WERI-Rb-1 (cell line): ENCODE data around the gene CTDSP1.

Experiments
- DNase-seq: peaks from one replicate; pipeline ENCODE4 v3.0.0-alpha.2; 2020
- H3K27ac ChIP-seq: fragments of 250-450 bp; sonication (Bioruptor Pico); 2 replicates; pipeline ENCODE4 v1.5.1; 2020; ENCODE audit warnings: mild to moderate bottlenecking, moderate library complexity
- H3K27me3 ChIP-seq: fragments of 250-450 bp; sonication (Bioruptor Pico); 2 replicates; pipeline ENCODE4 v1.5.1; 2021; ENCODE audit warnings: mild to moderate bottlenecking, low read depth, moderate library complexity; ENCODE audit not compliant: insufficient read depth, severe bottlenecking
- H3K36me3 ChIP-seq: fragments of 250-450 bp; sonication (Bioruptor Pico); 2 replicates; pipeline ENCODE4 v1.5.1; 2020; ENCODE audit warnings: mild to moderate bottlenecking, moderate library complexity
- H3K4me3 ChIP-seq: 2 replicates; pipeline ENCODE4 v1.5.1; 2011; ENCODE audit warnings: low read depth, mild to moderate bottlenecking, control low read depth, low read length
- H3K9me3 ChIP-seq: fragments of 250-450 bp; sonication (Bioruptor Pico); 2 replicates; pipeline ENCODE4 v1.5.1; 2021; ENCODE audit warnings: mild to moderate bottlenecking, moderate library complexity; ENCODE audit not compliant: severe bottlenecking
- TF ChIP-seq, protein P1 (sequence below): IDR thresholded peaks from 2 replicates; pipeline ENCODE4 v1.5.1; 2011; ENCODE audit warnings: low read depth, mild to moderate bottlenecking, control low read depth, inconsistent platforms, low read length

Gene CTDSP1

GRCh38 chr2:218434456-218434855 lies 34.8 kb downstream of the CTDSP1 start:
- H3K4me3 ChIP-seq, result no peak overlapping the region
- TF ChIP-seq, protein P1, sequence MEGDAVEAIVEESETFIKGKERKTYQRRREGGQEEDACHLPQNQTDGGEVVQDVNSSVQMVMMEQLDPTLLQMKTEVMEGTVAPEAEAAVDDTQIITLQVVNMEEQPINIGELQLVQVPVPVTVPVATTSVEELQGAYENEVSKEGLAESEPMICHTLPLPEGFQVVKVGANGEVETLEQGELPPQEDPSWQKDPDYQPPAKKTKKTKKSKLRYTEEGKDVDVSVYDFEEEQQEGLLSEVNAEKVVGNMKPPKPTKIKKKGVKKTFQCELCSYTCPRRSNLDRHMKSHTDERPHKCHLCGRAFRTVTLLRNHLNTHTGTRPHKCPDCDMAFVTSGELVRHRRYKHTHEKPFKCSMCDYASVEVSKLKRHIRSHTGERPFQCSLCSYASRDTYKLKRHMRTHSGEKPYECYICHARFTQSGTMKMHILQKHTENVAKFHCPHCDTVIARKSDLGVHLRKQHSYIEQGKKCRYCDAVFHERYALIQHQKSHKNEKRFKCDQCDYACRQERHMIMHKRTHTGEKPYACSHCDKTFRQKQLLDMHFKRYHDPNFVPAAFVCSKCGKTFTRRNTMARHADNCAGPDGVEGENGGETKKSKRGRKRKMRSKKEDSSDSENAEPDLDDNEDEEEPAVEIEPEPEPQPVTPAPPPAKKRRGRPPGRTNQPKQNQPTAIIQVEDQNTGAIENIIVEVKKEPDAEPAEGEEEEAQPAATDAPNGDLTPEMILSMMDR, result no peak
- H3K9me3 ChIP-seq, result no peaks in the 10 kb centered on the region
- H3K27ac ChIP-seq, result no peak overlapping the region
- H3K36me3 ChIP-seq, result no peaks in the 10 kb centered on the region
- no peaks in the 10 kb centered on the region for H3K27me3 ChIP-seq
- DNase-seq, result no peak

DNA sequence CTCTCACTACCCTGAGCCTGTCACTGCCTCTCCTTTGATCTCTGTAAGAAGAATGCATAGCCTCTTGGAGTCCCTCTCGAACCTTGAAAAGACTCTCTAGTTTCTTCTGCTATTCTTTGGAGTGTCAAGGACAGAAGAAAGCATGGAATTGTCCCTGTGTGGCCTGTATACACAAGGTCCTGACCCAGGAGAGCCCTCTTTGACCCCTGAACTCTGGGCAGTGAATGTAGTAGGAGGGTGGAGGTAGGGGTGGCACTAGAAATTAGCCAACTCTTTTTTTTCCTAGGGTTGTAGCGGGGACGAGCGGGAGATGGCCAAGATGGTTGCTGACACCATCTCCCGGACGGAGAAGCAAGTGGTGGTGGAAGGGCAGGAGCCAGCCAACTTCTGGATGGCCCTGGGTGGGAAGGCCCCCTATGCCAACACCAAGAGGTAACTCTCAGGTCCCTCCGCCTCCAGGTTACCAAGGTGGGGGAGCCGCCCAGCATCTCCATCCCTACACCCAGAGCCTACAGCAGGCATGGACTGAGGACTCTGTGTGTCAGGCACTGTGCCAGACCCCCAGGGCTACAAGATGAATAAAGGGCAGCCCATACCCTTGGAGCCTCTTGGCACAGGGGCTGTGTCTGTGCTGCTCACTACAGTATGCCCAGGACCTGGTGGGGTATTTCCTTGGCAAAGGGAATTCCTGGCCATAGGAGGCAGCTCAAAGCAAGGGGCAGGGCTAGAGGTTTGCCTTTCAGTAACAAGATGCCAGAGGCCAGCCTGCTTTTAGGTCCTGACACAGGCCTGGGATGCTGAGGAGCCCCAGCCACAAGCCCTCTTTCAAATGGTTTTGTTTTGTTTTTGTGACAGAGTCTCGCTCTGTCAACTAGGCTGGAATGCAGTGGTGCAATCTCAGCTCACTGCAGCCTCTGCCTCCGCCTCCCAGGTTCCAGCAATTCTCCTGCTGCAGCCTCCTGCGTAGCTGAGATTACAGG lies 35.6 kb downstream of the CTDSP1 start:
- Histone ChIP-seq H3K4me3 (no peak overlapping the region), H3K36me3 (no peaks in the 10 kb centered on the region), H3K27me3 (no peaks in the 10 kb centered on the region), H3K9me3 (no peaks in the 10 kb centered on the region), H3K27ac (no peak overlapping the region)
- TF ChIP-seq, protein P1, result no peak
- DNase-seq, result no peak

DNA sequence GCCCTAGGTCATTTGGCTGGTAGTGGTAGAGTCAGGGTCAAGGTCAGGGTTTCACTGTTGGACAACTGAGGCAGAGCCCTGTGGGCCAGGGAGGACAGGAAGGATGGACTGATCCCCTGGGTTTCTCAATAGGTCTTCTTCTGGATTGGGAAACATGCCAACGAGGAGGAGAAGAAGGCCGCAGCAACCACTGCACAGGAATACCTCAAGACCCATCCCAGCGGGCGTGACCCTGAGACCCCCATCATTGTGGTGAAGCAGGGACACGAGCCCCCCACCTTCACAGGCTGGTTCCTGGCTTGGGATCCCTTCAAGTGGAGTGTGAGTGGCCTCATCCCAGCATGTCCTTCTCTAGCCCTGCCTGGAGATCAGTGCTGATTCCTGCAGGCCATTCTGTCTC lies 37.3 kb downstream of the CTDSP1 start:
- no peak overlapping the region for H3K27ac ChIP-seq
- TF ChIP-seq, protein P1, result no peak
- no peaks in the 10 kb centered on the region for H3K9me3 ChIP-seq
- H3K36me3 ChIP-seq, result no peaks in the 10 kb centered on the region
- DNase-seq, result no peak
- no peaks in the 10 kb centered on the region for H3K27me3 ChIP-seq
- no peak overlapping the region for H3K4me3 ChIP-seq

DNA sequence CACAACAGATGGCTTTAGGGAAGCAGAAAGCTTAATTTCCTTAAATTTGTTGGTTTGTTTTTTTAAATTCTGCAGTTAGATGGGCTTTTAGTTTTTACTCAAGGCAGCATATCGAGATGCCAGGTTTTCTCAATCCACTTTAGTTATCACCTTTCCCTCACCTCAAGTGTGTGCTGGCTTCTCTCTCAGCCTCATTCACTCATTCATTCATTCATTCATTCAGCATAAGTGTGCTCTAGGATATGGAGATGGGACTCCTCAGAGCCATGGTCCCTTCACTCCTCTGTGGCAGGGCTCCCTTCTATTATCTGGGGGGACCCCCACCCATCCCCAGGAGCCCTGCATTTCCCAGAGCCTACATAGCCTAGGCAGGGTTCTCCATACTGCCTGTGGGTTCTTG lies 38.3 kb downstream of the CTDSP1 start:
- no peaks in the 10 kb centered on the region for H3K27me3 ChIP-seq
- no peaks in the 10 kb centered on the region for H3K9me3 ChIP-seq
- no peak overlapping the region for H3K27ac ChIP-seq
- TF ChIP-seq, protein P1, result no peak
- no peak overlapping the region for H3K4me3 ChIP-seq
- no peaks in the 10 kb centered on the region for H3K36me3 ChIP-seq
- DNase-seq, result no peak

DNA sequence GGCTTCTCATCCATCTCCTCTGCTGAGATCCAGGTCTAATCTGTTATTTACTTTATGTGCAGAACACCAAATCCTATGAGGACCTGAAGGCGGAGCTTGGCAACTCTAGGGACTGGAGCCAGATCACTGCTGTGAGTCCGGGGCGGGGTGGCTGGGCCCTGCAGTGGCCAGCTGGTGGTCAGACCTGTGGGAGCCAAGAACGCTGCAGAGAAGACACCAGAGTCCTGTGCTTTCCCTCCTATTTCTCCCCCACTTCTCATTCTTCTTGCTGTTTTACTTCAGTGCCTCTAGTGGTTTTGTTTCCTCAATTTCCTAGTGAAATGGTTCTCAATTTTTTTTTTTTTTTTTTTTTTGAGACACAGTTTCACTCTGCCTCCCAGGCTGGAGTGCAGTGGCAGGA lies 38.9 kb downstream of the CTDSP1 start:
- H3K9me3 ChIP-seq, result no peaks in the 10 kb centered on the region
- TF ChIP-seq, protein P1, result no peak
- no peak for DNase-seq
- no peak overlapping the region for H3K27ac ChIP-seq
- no peak overlapping the region for H3K4me3 ChIP-seq
- H3K36me3 ChIP-seq, result no peaks in the 10 kb centered on the region
- H3K27me3 ChIP-seq, result no peaks in the 10 kb centered on the region
